ACHN (cell line): ENCODE measurements around the gene ZNF511.

ENCODE experiments used
- DNase-seq: peaks from one replicate; pipeline ENCODE4 v3.0.0-alpha.2; 2015
- in situ Hi-C: cut with HindIII; loops from 2 replicates; pipeline ENCODE4 v1.10.0; 2017; ENCODE audit warnings: low sequenced_read_pairs, low pct_ligation_motif_present, low pct_unique_long_range_greater_than_20kb

ZNF511 gene

GRCh38 chr10:133342942-133343341 lies 34.2 kb downstream of the ZNF511 start:
- no peak for DNase-seq
- in situ Hi-C loops = no loop called here

- no peak for DNase-seq
- in situ Hi-C loops = no loop called here
These were observed 34.8 kb downstream of the ZNF511 start for GRCh38 chr10:133343558-133343957.

DNA sequence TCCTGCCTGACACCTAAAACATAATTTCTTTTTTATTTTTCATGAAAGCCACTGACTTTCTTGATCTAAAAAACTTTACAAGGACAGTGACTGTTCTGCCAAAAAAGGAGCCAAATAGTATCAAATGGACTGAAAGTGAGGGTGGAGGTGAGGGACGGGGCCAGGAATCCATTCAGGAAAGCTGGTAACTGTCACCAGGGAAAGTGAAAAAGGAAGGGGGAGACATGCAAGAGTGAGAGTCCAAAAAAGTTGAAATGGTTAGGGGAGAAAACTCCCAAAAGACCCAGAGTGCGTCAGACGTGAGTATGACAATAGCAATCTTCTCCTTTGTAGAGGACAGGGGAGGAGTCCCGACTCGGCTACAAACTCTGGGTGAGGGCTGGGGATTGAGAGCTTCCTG lies 35.5 kb downstream of the ZNF511 start:
- in situ Hi-C loops = no loop called here
- DNase-seq = no peak

DNA sequence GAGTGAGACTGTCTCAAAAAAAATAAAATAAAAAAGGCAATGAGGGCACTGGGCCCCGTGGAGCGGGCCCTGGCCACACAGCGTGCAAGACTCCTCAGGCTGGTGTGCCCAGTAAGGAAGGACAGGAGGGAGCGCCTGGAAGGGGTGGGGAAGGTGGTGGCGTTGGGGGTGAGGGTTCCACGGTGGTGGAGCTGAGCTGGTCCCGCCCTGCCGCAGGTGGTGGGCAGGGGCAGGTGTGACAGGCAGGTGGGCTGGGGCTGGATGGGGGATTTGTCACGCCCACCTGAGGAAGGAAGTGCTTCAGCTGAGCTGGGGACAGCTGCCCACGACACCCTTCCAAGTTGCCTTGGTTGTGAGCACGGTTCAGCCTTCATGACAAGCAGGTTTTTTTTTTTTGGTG lies 37.7 kb downstream of the ZNF511 start:
- no peak for DNase-seq
- in situ Hi-C loops = no loop called here

GRCh38 chr10:133347710-133348517 lies 39.2 kb downstream of the ZNF511 start:
- in situ Hi-C loops = no loop called here
- DNase-seq = no peak

GRCh38 chr10:133349160-133349568 lies 40.5 kb downstream of the ZNF511 start:
- DNase-seq = no peak
- in situ Hi-C loops = no loop called here

DNA sequence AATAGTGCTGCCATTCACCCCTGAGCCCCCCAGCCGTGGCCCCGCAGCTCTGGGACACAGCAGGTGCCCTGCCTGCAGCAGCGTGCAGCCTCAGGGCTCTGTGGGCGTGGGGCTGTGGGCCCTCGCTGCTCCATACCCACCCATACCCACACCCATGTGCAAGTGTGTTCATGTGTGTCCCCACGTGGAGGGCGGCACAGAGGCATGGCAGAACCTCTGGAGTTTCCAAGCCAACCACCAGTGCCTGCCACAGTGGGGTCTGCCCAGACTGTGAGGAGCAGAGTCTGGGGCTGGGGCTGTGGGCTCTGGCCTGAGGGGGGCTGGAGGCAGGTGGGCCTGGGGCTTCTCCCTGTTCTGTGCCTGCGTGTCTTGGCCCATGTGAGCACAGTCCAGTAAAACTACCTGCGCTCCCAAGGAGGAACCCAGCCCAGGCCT lies 40.9 kb downstream of the ZNF511 start:
- in situ Hi-C loops = no loop called here
- DNase-seq = no peak

DNA sequence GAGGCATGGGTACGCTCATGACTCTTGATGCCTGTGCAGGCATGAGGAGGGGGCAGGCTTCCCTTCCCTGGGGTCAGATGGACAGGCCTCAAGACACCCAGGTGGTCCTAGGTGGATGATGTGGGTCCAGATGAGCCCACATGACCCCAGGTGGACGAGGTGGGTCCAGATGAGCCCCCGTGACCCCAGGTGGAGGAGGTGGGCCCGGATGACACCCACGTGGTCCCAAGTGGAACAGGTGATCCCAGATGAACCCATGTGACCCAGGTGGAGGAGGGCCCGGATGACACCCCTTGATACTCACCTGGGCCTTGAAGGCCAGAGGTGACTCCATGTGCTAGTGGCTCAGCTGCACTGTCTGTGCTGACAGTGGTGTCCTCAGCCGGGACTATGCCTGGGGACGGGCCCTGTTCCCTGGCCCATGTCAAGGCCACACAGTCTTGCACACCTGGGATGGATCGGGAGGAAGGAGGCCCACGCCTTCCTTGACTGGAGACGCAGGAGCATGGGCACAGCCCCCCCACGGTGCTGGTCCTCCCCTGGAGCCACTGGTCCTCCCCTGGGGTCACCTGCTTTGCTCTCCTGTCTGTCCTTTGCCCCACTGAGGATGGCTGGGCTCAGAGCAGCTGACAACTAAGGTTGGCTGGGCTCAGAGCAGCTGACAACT lies 41.7 kb downstream of the ZNF511 start:
- DNase-seq = no peak
- in situ Hi-C loops = no loop called here

- DNase-seq = no peak
- in situ Hi-C loops = no loop called here
These were observed 42.2 kb downstream of the ZNF511 start for GRCh38 chr10:133350950-133351329.

GRCh38 chr10:133351408-133352318 lies 42.9 kb downstream of the ZNF511 start:
- in situ Hi-C loops = no loop called here
- no peak for DNase-seq

GRCh38 chr10:133353202-133353959 lies 44.7 kb downstream of the ZNF511 start:
- in situ Hi-C loops = no loop called here
- DNase-seq = no peak

- in situ Hi-C loops = no loop called here
- no peak for DNase-seq
These were observed 45.4 kb downstream of the ZNF511 start for GRCh38 chr10:133353988-133354605.

DNA sequence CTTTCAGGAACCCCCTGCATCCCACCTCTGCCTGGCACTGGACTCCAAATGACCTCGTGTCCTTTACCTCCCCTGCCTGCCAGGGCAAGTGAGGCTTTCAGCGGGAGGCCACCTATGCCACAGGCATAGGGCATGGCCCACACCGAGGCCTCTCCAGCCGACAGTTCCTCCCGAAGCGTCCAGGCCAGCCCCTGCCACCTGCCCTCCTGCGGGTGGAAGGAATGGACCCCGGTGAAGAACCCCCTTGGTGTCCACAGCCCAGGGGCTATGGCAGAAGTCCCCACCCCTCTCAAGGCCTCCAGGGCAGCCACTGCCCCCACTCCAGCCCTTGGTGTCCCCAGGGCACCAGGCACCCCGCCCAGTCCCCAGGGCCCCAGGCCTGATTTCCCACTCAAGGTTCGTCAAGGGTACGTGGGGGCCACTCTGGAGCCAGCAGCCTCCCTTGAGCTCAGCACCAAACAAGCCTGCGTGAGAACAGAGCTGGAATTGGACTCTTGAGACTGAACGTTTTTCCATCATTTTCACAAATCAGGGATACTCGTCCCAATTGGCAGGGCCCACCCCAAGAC lies 46.0 kb downstream of the ZNF511 start:
- in situ Hi-C loops = no loop called here

GRCh38 chr10:133355266-133355665 lies 46.6 kb downstream of the ZNF511 start:
- in situ Hi-C loops = no loop called here
- no peak for DNase-seq

More for the DNA sequence above, 46.0 kb downstream of the ZNF511 start:
- no peak for DNase-seq

DNA sequence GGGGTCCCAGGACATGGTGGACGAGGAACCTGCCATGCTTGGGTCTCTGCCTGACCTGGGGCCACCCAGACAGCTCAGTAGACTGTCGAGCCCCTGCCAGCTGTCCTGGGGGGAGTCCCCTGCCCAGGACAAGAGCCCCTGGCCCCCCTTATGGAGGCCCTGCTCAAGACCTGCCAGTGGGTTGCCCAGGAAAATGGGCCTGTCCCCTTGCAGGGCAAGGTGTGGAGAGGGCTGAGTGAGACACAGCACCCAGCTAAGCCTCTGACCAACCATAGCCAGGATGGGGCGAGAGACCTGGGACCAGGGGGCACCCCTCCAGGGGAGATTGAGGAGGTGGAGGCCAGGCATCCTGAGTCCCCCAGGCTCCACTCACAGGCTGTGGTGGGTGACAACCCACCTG lies 47.3 kb downstream of the ZNF511 start:
- in situ Hi-C loops = no loop called here
- DNase-seq = no peak

DNA sequence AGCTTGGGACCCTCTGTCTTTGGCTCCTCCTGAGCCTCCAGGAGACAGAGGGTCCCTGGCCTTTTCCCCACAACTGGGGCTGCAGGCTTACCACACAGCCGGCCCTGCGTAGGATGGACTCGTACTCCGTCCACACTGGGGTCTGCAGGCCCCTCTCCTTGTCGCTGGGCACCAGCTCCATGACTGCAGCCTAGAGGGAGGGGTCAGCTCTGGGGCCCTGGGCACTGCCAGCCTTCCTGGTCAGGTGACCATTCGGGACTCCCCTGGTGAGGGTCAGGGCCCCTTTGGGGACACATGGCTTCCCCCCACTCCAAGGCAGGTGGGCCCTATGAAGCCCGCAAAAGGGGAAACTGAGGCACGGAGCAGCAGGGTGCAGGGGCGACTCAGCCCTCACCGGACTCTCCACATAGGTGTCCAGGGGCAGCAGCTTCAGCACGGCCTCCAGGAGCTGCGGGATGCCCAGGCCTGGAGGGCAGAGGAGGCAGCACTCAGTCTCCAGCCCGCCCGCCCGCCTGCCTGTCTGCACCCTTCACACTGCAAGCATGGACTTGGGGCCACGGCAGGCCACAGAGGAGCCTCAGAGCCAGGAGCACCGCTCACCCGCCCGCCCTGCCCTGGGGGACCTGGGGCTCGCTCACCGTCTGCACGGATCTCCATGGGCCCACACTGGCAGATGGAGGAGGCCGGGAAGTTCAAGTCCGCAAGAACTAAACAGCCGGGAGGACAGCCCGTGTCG lies 48.0 kb downstream of the ZNF511 start:
- DNase-seq = no peak
- in situ Hi-C loops = no loop called here
